Keratinocyte (primary cell): ENCODE data around the gene CST1.
"Not testable (repeated sequence)": the region's sequence is repeated elsewhere in the genome, so short reads cannot be mapped to it uniquely, and the experiment has no call there.

Source experiments
- EZH2 ChIP-seq: IDR thresholded peaks from one replicate; pipeline ENCODE4 v1.6.1; 2012; ENCODE audit warnings: inconsistent platforms, mild to moderate bottlenecking, low read length, moderate library complexity
- TF ChIP-seq, protein P1 (sequence below), 3 experiments: IDR thresholded peaks in 1 of 3; conservative IDR thresholded peaks in 1 of 3; optimal IDR thresholded peaks in 1 of 3; 2 replicates in 2 of 3; 3 replicates in 1 of 3; pipeline versions ENCODE3 to v1.5.1; 2011; ENCODE audit warnings: low read length in 3 of 3, mild to moderate bottlenecking in 3 of 3, moderate library complexity in 2 of 3, control low read depth in 1 of 3, inconsistent platforms in 1 of 3; ENCODE audit not compliant: insufficient read depth in 2 of 3; ENCODE audit errors: extremely low read depth in 1 of 3

DNA sequence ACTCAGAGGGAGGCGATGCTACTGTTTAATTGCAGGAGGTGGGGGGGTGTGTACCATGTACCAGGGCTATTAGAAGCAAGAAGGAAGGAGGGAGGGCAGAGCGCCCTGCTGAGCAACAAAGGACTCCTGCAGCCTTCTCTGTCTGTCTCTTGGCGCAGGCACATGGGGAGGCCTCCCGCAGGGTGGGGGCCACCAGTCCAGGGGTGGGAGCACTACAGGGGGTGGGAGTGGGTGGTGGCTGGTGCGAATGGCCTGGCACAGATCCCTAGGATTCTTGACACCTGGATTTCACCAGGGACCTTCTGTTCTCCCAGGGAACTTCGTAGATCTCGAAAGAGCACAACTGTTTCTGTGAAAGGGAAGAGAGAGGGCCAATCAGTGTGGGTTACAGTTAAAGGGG is 3.2 kb downstream of the CST1 start:
- TF ChIP-seq, protein P1, sequence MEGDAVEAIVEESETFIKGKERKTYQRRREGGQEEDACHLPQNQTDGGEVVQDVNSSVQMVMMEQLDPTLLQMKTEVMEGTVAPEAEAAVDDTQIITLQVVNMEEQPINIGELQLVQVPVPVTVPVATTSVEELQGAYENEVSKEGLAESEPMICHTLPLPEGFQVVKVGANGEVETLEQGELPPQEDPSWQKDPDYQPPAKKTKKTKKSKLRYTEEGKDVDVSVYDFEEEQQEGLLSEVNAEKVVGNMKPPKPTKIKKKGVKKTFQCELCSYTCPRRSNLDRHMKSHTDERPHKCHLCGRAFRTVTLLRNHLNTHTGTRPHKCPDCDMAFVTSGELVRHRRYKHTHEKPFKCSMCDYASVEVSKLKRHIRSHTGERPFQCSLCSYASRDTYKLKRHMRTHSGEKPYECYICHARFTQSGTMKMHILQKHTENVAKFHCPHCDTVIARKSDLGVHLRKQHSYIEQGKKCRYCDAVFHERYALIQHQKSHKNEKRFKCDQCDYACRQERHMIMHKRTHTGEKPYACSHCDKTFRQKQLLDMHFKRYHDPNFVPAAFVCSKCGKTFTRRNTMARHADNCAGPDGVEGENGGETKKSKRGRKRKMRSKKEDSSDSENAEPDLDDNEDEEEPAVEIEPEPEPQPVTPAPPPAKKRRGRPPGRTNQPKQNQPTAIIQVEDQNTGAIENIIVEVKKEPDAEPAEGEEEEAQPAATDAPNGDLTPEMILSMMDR (optimal IDR thresholded peaks at IDR 0.05 in 1 of 3, IDR thresholded peaks at IDR 0.05 in 1 of 3, conservative IDR thresholded peaks at IDR 0.05 in 1 of 3; ENCODE audit: extremely low read depth in 1 of 3, insufficient read depth in 2 of 3, low read length in 3 of 3), result not testable (repeated sequence)
- TF ChIP-seq EZH2, result not testable (repeated sequence)
